ENCODE data around the gene MSANTD3. TPM values are rescaled to one million over a fixed set of nuclear protein-coding genes. Genes with fewer than 3 reads are reported as not detected.

The MSANTD3 gene
- total RNA-seq, 3 donors from 2014 or later (not counting 1 experiment from before 2014, with no cell fraction given) = 11.3 to 15.6 (median 14.2) TPM

DNA sequence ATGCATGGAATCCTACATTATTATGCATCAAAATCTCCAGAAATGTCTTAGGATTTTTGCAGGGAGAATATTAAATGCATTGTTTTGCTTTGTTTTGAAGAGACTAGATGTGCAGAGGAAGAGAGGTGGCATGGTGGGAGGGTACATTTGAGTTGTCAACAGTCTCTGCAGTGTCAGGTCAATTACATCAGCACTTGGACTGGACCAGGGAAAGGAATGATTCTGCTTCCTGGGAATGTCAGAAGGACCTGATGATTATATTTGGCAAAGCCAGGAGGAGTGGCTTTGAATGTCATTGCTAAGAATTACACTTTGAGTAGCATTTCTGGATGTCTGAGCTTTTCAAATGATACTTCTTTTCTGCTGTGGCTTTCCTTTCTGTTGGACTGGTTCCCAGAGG, 28.5 kb downstream of the MSANTD3 start:
- ATAC-seq (no peak), DNase-seq (no peak)
- no peak overlapping the region for H3K27ac ChIP-seq (ENCODE audit: low read length)
- Mint-ChIP-seq H3K4me3 (no peak overlapping the region), H3K36me3 (no peaks in the 10 kb centered on the region), H3K27ac (no peak overlapping the region), H3K27me3 (ENCODE audit: low read depth in 2 of 2) (peaks cover 0 to 4% of the 10 kb centered on the region in 2 donors), H3K9me3 (no peaks in the 10 kb centered on the region), H3K4me1 (no peaks in the 10 kb centered on the region)
- no peaks in the 10 kb centered on the region for H3K9me3 ChIP-seq (ENCODE audit: control insufficient read depth, insufficient read depth, low read length)
- H3K4me1 ChIP-seq (ENCODE audit: control insufficient read depth, insufficient read depth, low read length) = no peaks in the 10 kb centered on the region
- intact Hi-C loops (cut with micrococcal nuclease) = no loop called here
- no peak overlapping the region for H3K4me3 ChIP-seq (ENCODE audit: low read length)
- no peaks in the 10 kb centered on the region for H3K27me3 ChIP-seq (ENCODE audit: control insufficient read depth, insufficient read depth, low read length)
- peaks cover 2% of the 10 kb centered on the region for H3K36me3 ChIP-seq (ENCODE audit: control insufficient read depth, insufficient read depth, low read length)
- TF ChIP-seq, protein P1, sequence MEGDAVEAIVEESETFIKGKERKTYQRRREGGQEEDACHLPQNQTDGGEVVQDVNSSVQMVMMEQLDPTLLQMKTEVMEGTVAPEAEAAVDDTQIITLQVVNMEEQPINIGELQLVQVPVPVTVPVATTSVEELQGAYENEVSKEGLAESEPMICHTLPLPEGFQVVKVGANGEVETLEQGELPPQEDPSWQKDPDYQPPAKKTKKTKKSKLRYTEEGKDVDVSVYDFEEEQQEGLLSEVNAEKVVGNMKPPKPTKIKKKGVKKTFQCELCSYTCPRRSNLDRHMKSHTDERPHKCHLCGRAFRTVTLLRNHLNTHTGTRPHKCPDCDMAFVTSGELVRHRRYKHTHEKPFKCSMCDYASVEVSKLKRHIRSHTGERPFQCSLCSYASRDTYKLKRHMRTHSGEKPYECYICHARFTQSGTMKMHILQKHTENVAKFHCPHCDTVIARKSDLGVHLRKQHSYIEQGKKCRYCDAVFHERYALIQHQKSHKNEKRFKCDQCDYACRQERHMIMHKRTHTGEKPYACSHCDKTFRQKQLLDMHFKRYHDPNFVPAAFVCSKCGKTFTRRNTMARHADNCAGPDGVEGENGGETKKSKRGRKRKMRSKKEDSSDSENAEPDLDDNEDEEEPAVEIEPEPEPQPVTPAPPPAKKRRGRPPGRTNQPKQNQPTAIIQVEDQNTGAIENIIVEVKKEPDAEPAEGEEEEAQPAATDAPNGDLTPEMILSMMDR (IDR thresholded peaks at IDR 0.05) = no peak

GRCh38 chr9:100457517-100457916, 30.6 kb downstream of the MSANTD3 start:
- peaks cover 2% of the 10 kb centered on the region for H3K36me3 ChIP-seq (ENCODE audit: control insufficient read depth, insufficient read depth, low read length)
- WGBS (ENCODE audit: insufficient coverage) = no CpG with 5 or more reads among the region's 1 CpG
- no peak overlapping the region for H3K4me3 ChIP-seq (ENCODE audit: low read length)
- no peaks in the 10 kb centered on the region for H3K27me3 ChIP-seq (ENCODE audit: control insufficient read depth, insufficient read depth, low read length)
- peaks cover 0 to 4% of the 10 kb centered on the region in 2 donors for H3K27me3 Mint-ChIP-seq (ENCODE audit: low read depth in 2 of 2)
- no peak overlapping the region for H3K27ac ChIP-seq (ENCODE audit: low read length)
- TF ChIP-seq, protein P1 (IDR thresholded peaks at IDR 0.05) = no peak
- intact Hi-C loops (cut with micrococcal nuclease) = no loop called here
- no peaks in the 10 kb centered on the region for H3K4me1 Mint-ChIP-seq
- no peaks in the 10 kb centered on the region for H3K9me3 Mint-ChIP-seq
- no peak overlapping the region for H3K4me3 Mint-ChIP-seq
- no peaks in the 10 kb centered on the region for H3K4me1 ChIP-seq (ENCODE audit: control insufficient read depth, insufficient read depth, low read length)
- ATAC-seq (no peak), DNase-seq (no peak)
- H3K27ac Mint-ChIP-seq = no peak overlapping the region
- H3K9me3 ChIP-seq (ENCODE audit: control insufficient read depth, insufficient read depth, low read length) = no peaks in the 10 kb centered on the region
- no peaks in the 10 kb centered on the region for H3K36me3 Mint-ChIP-seq

DNA sequence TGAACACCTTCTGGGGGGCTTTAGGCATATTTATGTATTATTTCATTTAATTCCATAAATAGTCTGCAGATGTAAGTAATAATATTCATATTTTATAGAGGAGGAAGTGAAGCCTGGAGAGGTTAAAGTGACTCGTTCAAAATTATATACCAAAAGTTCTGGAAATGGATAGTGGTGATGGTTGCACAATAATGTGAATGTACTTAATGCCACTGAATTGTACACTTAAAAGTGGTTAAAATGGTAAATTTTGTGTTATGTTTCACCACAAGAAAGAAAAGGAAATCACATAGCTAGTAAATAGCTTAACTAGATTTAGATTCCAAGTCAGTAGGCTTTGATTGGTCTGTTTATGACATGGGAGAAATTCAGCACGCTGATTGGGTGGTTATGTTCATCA, 33.0 kb downstream of the MSANTD3 start:
- no peak overlapping the region for H3K27ac Mint-ChIP-seq
- peaks cover 0 to 5% of the 10 kb centered on the region in 2 donors for H3K27me3 Mint-ChIP-seq (ENCODE audit: low read depth in 2 of 2)
- H3K4me1 ChIP-seq (ENCODE audit: control insufficient read depth, insufficient read depth, low read length) = no peaks in the 10 kb centered on the region
- no peaks in the 10 kb centered on the region for H3K4me1 Mint-ChIP-seq
- no peaks in the 10 kb centered on the region for H3K27me3 ChIP-seq (ENCODE audit: control insufficient read depth, insufficient read depth, low read length)
- no peak overlapping the region for H3K27ac ChIP-seq (ENCODE audit: low read length)
- no peak for ATAC-seq
- no peak overlapping the region for H3K4me3 Mint-ChIP-seq
- H3K36me3 Mint-ChIP-seq = no peaks in the 10 kb centered on the region
- TF ChIP-seq, protein P1 (IDR thresholded peaks at IDR 0.05) = no peak
- H3K4me3 ChIP-seq (ENCODE audit: low read length) = no peak overlapping the region
- 84% methylated on average over 2 of the region's 2 CpGs for whole genome bisulfite sequencing (ENCODE audit: insufficient coverage)
- intact Hi-C loops (cut with micrococcal nuclease) = no loop called here
- no peak for DNase-seq
- no peaks in the 10 kb centered on the region for H3K9me3 ChIP-seq (ENCODE audit: control insufficient read depth, insufficient read depth, low read length)
- H3K9me3 Mint-ChIP-seq = no peaks in the 10 kb centered on the region
- H3K36me3 ChIP-seq (ENCODE audit: control insufficient read depth, insufficient read depth, low read length) = no peaks in the 10 kb centered on the region

DNA sequence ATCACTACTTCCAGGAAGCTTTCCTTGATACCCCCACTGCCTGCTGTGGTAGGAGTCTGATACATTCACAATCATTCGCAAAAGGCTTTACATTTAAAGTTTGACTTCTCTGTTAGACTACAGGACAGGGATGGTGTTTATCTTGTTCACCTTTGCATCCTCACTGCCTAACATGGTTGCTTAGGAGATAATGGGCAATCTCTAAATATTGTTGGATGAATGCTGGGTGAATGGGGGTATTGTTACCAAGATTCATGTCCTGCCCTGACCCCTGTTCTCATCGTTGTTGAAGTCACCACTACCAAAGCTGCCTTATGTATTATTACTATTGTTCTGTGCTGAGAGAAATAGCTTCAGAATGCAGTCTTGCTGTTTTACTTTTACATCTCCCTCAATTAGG, 38.3 kb downstream of the MSANTD3 start:
- 90% methylated on average over 2 of the region's 2 CpGs for WGBS (ENCODE audit: insufficient coverage)
- Mint-ChIP-seq H3K36me3 (no peaks in the 10 kb centered on the region), H3K27ac (no peak overlapping the region), H3K9me3 (no peaks in the 10 kb centered on the region), H3K27me3 (ENCODE audit: low read depth in 2 of 2) (peaks cover 10 to 14% of the 10 kb centered on the region in 2 donors), H3K4me1 (no peaks in the 10 kb centered on the region), H3K4me3 (no peak overlapping the region)
- TF ChIP-seq, protein P1 (IDR thresholded peaks at IDR 0.05) = no peak
- Histone ChIP-seq H3K36me3 (ENCODE audit: control insufficient read depth, insufficient read depth, low read length) (no peaks in the 10 kb centered on the region), H3K4me1 (ENCODE audit: control insufficient read depth, insufficient read depth, low read length) (no peaks in the 10 kb centered on the region), H3K27ac (ENCODE audit: low read length) (no peak overlapping the region), H3K4me3 (ENCODE audit: low read length) (no peak overlapping the region), H3K9me3 (ENCODE audit: control insufficient read depth, insufficient read depth, low read length) (no peaks in the 10 kb centered on the region), H3K27me3 (ENCODE audit: control insufficient read depth, insufficient read depth, low read length) (no peaks in the 10 kb centered on the region)
- ATAC-seq = no peak
- no peak for DNase-seq
- intact Hi-C loops (cut with micrococcal nuclease) = no loop called here
